ENCODE measurements around the gene LMO2.

DNA sequence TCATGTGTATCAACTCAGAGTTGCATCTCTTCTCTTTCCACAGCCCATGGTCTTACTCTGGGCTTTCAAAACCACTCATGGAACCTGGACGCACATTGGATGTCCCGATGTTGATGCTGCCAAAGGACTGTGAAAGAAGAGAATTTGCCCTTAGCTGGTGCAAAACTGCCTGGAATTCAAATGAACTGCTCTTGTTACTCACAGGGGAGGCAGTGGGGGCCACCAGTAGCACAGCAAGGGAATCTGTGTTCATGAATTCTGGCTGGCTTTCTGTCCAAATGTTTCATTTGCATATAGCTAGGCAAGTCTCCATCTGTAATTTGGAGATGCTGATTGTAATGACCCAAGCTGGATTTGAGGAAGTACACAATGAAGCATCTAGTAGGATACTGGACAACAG lies 24.9 kb downstream of the LMO2 start:
- TF ChIP-seq, protein P1, sequence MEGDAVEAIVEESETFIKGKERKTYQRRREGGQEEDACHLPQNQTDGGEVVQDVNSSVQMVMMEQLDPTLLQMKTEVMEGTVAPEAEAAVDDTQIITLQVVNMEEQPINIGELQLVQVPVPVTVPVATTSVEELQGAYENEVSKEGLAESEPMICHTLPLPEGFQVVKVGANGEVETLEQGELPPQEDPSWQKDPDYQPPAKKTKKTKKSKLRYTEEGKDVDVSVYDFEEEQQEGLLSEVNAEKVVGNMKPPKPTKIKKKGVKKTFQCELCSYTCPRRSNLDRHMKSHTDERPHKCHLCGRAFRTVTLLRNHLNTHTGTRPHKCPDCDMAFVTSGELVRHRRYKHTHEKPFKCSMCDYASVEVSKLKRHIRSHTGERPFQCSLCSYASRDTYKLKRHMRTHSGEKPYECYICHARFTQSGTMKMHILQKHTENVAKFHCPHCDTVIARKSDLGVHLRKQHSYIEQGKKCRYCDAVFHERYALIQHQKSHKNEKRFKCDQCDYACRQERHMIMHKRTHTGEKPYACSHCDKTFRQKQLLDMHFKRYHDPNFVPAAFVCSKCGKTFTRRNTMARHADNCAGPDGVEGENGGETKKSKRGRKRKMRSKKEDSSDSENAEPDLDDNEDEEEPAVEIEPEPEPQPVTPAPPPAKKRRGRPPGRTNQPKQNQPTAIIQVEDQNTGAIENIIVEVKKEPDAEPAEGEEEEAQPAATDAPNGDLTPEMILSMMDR (IDR thresholded peaks at IDR 0.05) = no peak
- TF ChIP-seq POLR2AphosphoS5 (IDR thresholded peaks at IDR 0.05) = no peak
- no peak for TF ChIP-seq POLR2A (IDR thresholded peaks at IDR 0.05)
- no peak for TF ChIP-seq EP300 (IDR thresholded peaks at IDR 0.05)
